HuH-7 (cell line): ENCODE measurements around the gene ZBTB45.
"Not testable (repeated sequence)": the region's sequence is repeated elsewhere in the genome, so short reads cannot be mapped to it uniquely, and the experiment has no call there.

Experiments
- DNase-seq: peaks from one replicate; pipeline ENCODE4 v3.0.0; 2011; ENCODE audit warnings: low spot score

ZBTB45 gene

GRCh38 chr19:58474997-58475713 lies 44.5 kb downstream of the ZBTB45 start:
- DNase-seq: no peak

GRCh38 chr19:58474291-58474996 lies 45.2 kb downstream of the ZBTB45 start:
- DNase-seq: no peak

GRCh38 chr19:58473775-58474174 lies 45.8 kb downstream of the ZBTB45 start:
- DNase-seq: no peak

GRCh38 chr19:58471736-58472135 lies 47.9 kb downstream of the ZBTB45 start:
- DNase-seq: no peak

GRCh38 chr19:58470837-58471543 lies 48.6 kb downstream of the ZBTB45 start:
- DNase-seq: not testable (repeated sequence)

- no peak for DNase-seq
Measured at GRCh38 chr19:58469241-58470013, 50.2 kb downstream of the ZBTB45 start.

GRCh38 chr19:58468216-58468839 lies 51.3 kb downstream of the ZBTB45 start:
- DNase-seq: no peak

- peak; percentile 96 for DNase-seq
Measured at GRCh38 chr19:58466760-58467589, 52.6 kb downstream of the ZBTB45 start, which contains the start of gene ZNF324. ZNF324 (plus strand) TSS chr19:58467080; CDS start chr19:58469186, 2,106 bp downstream.

- no peak for DNase-seq
Measured at GRCh38 chr19:58466089-58466759, 53.4 kb downstream of the ZBTB45 start.
